NCI-H2081 treated with DMSO at 0.1 percent for 48 hours (cell line): Measurements from ENCODE around the gene TAS1R2.

Experiments
- DNase-seq: peaks from one replicate; lab custom pipeline; 2025; lab: John Stamatoyannopoulos, UW

Gene TAS1R2

GRCh38 chr1:18819986-18820790 lies 39.3 kb downstream of the TAS1R2 start:
- DNase-seq = no peak

DNA sequence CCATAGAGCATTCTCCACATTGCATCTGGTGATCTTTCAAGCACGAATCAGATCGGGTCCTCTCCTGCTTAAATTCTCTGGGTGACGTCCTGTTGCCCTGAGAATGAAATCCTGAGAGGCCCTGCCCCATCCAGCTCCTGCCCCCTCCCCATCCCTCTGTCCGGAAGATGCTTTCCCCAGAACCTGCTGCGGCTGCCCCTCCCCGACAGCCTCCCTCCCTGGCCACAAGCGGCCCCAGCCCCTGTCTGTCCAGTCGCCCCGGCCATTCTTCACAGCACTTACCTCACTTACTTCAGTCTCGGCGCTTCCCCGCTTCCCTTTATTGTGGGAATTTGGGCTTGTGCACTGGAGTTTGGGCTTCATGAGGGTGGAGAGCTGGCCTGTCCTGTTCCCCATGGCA lies 40.3 kb downstream of the TAS1R2 start:
- DNase-seq = no peak

DNA sequence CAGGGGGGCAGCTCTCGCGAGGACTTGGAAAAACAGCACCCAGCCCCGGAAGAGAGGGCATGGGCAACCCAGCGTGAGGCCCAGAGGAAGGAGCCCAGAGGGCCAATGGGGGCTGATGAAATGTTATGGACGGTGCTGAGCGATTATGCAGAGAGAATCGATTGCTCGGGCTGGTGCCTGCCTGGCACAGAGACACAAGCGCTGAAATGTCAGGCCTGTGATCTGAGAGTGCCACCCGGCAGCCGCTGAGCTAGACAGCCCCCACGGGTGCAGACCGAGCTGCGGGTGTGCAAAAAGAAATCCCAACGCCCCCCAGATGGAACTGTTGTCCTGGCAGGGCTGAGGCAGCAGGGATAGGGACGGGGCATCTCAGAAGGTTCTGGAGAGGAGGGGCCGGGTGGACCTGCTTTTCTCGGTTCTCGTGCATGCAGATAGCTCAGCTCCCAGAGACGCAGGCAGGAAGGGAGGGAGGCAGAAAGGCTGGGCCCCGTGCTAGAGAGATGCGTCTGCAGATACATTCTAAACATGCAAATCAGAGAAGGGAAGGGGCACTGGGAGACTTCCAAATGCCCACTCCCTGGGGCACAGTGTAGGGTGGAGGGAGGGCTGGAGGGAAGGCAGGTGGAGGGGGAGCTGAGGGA lies 41.5 kb downstream of the TAS1R2 start:
- DNase-seq = no peak

- no peak for DNase-seq
Observed at GRCh38 chr1:18817316-18817715, 42.1 kb downstream of the TAS1R2 start.

DNA sequence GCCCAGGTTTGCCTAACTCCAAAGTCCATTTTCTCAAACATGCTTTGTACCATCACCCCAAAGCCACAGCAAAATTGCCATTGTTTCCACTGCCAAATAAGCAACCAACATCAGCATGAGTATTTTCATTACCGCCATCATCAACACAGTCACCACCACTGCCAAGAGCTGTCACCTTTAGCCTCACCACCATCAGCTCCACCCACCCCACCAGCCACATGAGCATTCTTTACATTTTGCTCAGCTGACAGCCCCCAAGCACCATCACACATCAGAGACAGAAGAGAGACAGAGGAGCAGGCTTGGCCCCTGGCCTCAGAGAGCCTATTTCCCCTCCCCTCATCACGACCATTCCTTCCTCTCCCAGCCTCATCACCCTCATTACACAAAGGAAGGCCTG lies 42.7 kb downstream of the TAS1R2 start:
- no peak for DNase-seq

GRCh38 chr1:18814874-18815531 lies 44.5 kb downstream of the TAS1R2 start:
- no peak for DNase-seq

DNA sequence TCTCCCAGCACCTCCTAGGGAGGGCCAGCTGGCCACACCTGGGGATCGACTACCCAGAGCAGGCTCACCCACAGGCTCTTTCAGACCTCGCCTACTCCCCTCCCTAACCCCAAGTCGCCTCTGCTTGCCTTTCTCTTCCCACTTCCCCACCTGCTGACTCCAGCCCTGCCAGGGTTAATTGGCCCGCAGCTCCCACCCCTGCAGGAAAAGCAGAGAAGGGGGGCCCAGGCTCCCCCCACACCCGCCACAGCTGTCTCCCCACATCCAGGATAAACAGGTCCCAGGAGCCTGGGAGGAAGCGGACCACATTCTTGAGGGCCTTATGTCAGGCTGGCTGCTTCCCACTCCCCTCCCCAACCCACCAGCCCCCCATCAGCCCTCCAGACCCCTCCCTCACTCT lies 45.0 kb downstream of the TAS1R2 start:
- DNase-seq = no peak

- no peak for DNase-seq
Observed at GRCh38 chr1:18812453-18812939, 47.0 kb downstream of the TAS1R2 start.

GRCh38 chr1:18811733-18812452 lies 47.6 kb downstream of the TAS1R2 start:
- no peak for DNase-seq

- no peak for DNase-seq
Observed at GRCh38 chr1:18809953-18810899, 49.2 kb downstream of the TAS1R2 start.

DNA sequence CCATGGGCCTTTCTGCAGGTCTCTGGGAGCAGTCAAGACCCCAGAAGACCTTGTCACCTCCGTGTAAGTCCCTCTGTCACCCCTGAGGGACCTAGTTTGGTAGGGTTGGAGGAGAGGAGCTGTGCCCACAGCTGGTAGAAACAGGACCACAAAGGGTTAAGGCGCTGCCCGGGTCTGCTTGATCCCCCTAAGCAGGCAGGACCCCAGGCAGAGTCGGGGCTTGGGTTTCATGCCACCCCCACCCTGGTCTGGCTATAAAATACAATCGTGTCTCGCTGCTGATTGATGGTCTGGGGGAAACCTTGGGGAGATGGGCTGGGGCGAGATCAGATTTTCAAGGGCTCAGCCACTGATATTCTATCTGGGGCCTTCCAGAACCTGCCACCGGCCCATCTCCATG lies 50.9 kb downstream of the TAS1R2 start:
- no peak for DNase-seq

DNA sequence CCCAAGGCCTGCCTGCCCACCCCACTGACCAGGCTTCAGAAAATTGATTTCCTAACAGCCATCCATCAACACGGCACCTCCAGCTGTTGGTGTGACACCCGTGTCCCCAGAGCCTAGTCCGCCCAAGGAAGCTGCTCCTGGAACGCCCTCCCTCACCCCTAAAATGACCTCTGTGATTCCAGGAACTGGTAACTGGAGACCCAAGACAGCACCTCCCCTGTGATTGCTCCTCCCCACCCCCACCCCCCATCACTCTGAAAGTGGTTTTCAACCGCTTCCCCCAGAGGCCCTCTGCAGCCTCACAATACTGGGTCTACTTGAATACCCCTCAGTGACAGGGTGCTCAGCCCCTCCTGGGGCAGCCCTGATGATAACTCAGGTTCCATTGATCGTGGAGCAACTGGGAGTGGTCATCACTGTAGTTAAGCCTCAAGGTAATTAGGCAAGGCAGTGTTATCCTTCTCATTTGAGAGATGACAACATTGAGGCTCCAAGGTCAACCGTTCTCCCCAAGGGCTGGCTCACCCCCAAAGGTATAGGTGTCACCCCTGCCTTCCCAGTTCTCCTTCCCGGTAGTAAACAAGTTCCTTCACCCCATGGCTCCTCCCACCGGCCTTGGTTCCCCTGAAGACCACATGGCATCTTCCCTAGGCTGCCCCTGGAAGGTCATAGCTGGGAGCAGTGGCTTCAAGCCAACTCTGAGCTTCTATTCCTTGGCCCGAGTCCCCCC lies 52.0 kb downstream of the TAS1R2 start:
- DNase-seq = no peak

DNA sequence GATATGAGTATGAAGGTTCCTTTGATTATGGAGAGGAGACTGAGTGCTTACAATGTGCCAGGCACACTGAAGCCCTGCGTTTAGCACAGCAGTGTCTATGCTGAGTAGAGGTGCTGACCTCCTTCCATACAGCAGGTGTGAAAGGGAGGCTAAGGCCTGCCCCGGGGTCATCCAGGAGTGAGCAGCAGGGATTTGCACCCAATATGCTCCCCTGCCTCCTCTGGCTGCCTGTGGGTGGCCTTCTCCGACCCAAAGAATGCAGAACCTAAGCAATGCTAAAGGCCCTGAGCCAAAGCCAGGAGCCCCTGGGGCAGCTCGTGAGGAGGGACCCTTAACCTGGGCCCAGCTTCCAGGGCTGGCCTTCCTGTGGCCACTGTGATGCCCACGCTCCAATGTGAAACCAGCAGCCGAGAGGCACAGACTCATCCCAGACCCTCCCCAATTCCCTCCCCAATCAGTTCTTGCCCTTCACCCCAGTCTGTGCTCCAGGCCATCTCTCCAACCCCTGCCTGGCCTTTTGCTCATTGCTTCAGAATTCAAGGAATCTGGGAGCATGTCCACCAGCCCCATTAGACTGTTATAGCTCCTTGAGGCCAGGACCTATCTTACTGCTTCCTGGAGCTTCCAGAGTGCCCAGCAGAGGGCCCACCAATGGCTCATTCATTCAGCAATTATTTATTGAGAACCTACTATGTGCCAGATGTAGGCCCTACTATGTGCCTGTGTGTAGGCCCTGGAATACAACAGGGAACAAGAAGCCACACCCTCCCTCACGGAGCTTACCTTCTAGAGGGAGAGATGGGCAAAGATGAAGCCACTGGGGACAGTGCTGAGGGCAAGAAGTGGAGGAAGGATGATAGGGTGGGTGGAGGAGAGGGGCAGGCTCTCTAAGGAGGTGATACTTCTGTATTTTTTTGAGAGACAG lies 53.3 kb downstream of the TAS1R2 start:
- DNase-seq = no peak

GRCh38 chr1:18805150-18805879 lies 54.1 kb downstream of the TAS1R2 start:
- no peak for DNase-seq

DNA sequence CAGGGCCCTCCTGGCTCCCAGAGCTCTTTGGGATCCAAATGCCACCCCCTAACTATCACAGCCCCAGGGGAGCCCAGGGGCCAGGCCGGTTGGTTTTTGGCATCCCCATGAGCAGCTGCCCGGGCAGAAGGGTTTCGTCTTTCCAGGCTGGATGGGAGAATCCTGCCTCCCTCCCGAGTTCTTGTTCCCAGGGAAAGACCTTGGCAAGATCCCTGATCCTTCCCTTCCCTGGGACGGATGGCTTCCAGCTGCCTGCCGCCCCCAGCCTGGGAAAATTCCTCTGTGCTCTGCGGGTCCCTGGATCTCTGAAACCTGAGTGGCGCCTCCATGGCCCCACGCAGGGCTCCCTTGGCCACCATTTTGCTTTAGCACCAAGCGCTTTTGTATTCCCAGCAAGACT lies 55.6 kb downstream of the TAS1R2 start:
- no peak for DNase-seq

GRCh38 chr1:18803151-18803791 lies 56.2 kb downstream of the TAS1R2 start:
- DNase-seq = no peak

DNA sequence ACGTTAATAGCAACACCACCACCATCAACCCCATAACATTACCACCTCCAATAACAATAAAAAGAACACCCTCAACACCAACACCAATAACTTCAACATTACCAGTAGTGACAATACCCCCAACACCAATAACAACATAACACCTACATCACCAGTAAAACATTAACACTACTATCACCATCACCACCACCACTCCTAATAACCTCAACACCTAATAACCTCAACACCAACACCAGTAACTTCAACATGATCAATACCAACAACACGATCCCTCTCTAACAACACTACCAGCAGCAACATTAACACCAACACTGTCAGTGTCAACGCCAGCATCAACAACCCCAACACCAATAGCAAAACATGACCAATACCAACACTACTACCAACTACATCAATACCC lies 57.2 kb downstream of the TAS1R2 start:
- DNase-seq = no peak

DNA sequence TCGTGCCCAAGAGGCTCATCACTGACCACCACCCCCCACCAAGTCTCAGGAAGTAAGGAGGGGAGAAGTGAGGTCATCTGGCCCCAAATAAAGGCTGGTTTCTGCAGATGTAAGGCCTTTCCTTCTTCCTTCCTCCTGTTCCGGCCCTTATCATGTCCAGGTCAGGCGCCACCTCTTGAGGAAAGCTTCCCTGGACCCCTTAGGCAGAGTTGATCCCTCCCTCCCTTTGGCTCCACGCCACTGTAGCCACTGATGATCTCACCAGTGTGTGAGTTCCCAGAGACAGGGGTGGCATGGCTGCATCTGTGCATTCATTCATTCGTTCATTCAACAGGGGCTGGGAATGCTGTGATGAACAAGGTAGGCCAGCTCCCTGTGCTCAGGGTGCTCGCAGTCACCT lies 59.2 kb downstream of the TAS1R2 start:
- no peak for DNase-seq
